HepG2 (cell line): ENCODE results near the gene ACER3. TPM values are rescaled to one million over a fixed set of nuclear protein-coding genes. Genes with fewer than 3 reads are reported as not detected.

Experiments used
- ATAC-seq: fragments of 200-7000 bp; cut with Tn5 transposase; 3 replicates; pipeline ENCODE4 v1.9.1; 2020; ENCODE audit warnings: mild to moderate bottlenecking, moderate library complexity
- BruUV-seq: library from RNA; stranded (reverse); fragments of 400-500 nt; replicated peaks from 2 replicates; lab custom pipeline; 2021; lab: Mats Ljungman, UMichigan
- CTCF ChIA-PET: fragments of 300-600 bp; formaldehyde crosslinking; extraction: SDS; loops from one replicate; lab custom pipeline; 2021; ENCODE audit warnings: low total read pairs, inconsistent platforms, low intra/inter-chr PET ratio; lab: Yijun Ruan, JAX
- POLR2A ChIA-PET: fragments of 350-600 bp; sonication (Branson Sonifier 250); formaldehyde crosslinking; loops from one replicate; lab custom pipeline; 2020; ENCODE audit warnings: antibody characterized with exemption, inconsistent platforms; lab: Yijun Ruan, JAX
- DNase-seq: peaks from one replicate; pipeline ENCODE4 v3.0.0-alpha.2; 2015; ENCODE audit warnings: low spot score
- FAIRE-seq: peaks from 3 replicates; lab custom pipeline; 2011; peaks lifted over from hg19 to GRCh38; lab: Jason Lieb, UNC
- H2AFZ ChIP-seq: one replicate; pipeline ENCODE4 v1.6.1; 2011; ENCODE audit warnings: low read length, inconsistent platforms
- H3K27ac ChIP-seq: fragments of 300-600 bp; 3 replicates; pipeline ENCODE4 v1.8.0; 2011; ENCODE audit warnings: mixed run types, mild to moderate bottlenecking, mixed read lengths, low read length, inconsistent platforms; ENCODE audit not compliant: insufficient read depth; ENCODE audit errors: extremely low read length
- H3K27me3 ChIP-seq, 2 experiments: fragments of 200-600 bp in 1 of 2; 2 replicates in 1 of 2; 3 replicates in 1 of 2; pipeline versions ENCODE4 v1.6.0 to v1.8.0; 2011; ENCODE audit warnings: low read length in 2 of 2, mild to moderate bottlenecking in 2 of 2, moderate library complexity in 2 of 2, inconsistent platforms in 1 of 2; ENCODE audit not compliant: insufficient read depth in 2 of 2, control insufficient read depth in 1 of 2
- H3K36me3 ChIP-seq, 2 experiments: fragments of 200-600 bp in 1 of 2; replicated peaks in 1 of 2; 2 replicates in 1 of 2; 3 replicates in 1 of 2; pipeline versions ENCODE4 v1.5.1 to v1.8.0; 2011; ENCODE audit warnings: low read length in 2 of 2, inconsistent platforms in 1 of 2; ENCODE audit not compliant: insufficient read depth in 2 of 2, control insufficient read depth in 1 of 2
- H3K4me1 ChIP-seq: 2 replicates; pipeline ENCODE4 v1.5.1; 2012; ENCODE audit warnings: low read length, inconsistent platforms; ENCODE audit not compliant: insufficient read depth
- H3K4me2 ChIP-seq: 2 replicates; pipeline ENCODE4 v1.6.0; 2011; ENCODE audit warnings: low read depth, low read length, inconsistent platforms
- H3K4me3 ChIP-seq, 3 experiments: fragments of 200-600 bp in 1 of 3; sonication (generic), shearing (Covaris generic) in 1 of 3; replicated peaks in 1 of 3; 2 replicates each; pipeline ENCODE4 v1.5.1; 2011 to 2016; ENCODE audit warnings: low read length in 3 of 3, inconsistent platforms in 2 of 3, low read depth in 2 of 3, mild to moderate bottlenecking in 2 of 3, control low read depth in 1 of 3, mixed read lengths in 1 of 3; ENCODE audit not compliant: insufficient read depth in 1 of 3
- H3K79me2 ChIP-seq: one replicate; pipeline ENCODE4 v1.6.1; 2011; ENCODE audit warnings: low read length, inconsistent platforms; ENCODE audit not compliant: insufficient read depth
- H3K9ac ChIP-seq: 2 replicates; pipeline ENCODE4 v1.6.0; 2011; ENCODE audit warnings: mild to moderate bottlenecking, low read depth, low read length, inconsistent platforms; ENCODE audit not compliant: insufficient read depth
- H3K9me3 ChIP-seq: 2 replicates; pipeline ENCODE4 v1.5.1; 2012; ENCODE audit warnings: mild to moderate bottlenecking, low read length
- H4K20me1 ChIP-seq: 2 replicates; pipeline ENCODE4 v1.6.0; 2011; ENCODE audit warnings: inconsistent platforms, mild to moderate bottlenecking, low read length, moderate library complexity; ENCODE audit not compliant: insufficient read depth
- GTF3A ChIP-seq: sonication (generic); formaldehyde crosslinking; conservative IDR thresholded peaks from 2 replicates; pipeline ENCODE4 v1.4.0; 2020; ENCODE audit warnings: mild to moderate bottlenecking, missing genetic modification reagents
- HNF1B ChIP-seq: sonication (generic); formaldehyde crosslinking; IDR thresholded peaks from 2 replicates; pipeline ENCODE4 v1.5.1; 2020; ENCODE audit warnings: mild to moderate bottlenecking, moderate library complexity, missing genetic modification reagents
- KLF12 ChIP-seq: sonication (generic); formaldehyde crosslinking; IDR thresholded peaks from 2 replicates; pipeline ENCODE4 v1.4.0; 2020; ENCODE audit warnings: missing genetic modification reagents, borderline replicate concordance
- PAF1 ChIP-seq: IDR thresholded peaks from 2 replicates; pipeline ENCODE4 v1.6.1; 2016; ENCODE audit warnings: missing genetic modification reagents, missing compliant biosample characterization
- SRSF1 ChIP-seq: fragments of 200-400 bp; formaldehyde crosslinking; optimal IDR thresholded peaks from 2 replicates; pipeline ENCODE3; 2017; ENCODE audit warnings: mild to moderate bottlenecking, low read depth, low read length, moderate library complexity
- ZNF407 ChIP-seq: sonication (generic); formaldehyde crosslinking; IDR thresholded peaks from one replicate; pipeline ENCODE4 v1.5.1; 2020; ENCODE audit warnings: mild to moderate bottlenecking, missing genetic modification reagents; ENCODE audit errors: not compliant biosample characterization
- ZNF790 ChIP-seq: sonication (generic); formaldehyde crosslinking; IDR thresholded peaks from 2 replicates; pipeline ENCODE4 v1.8.0; 2022; ENCODE audit warnings: missing genetic modification reagents, mild to moderate bottlenecking, borderline replicate concordance
- ZSCAN22 ChIP-seq: sonication (generic); formaldehyde crosslinking; IDR thresholded peaks from 2 replicates; pipeline ENCODE4 v1.4.0; 2020; ENCODE audit warnings: mild to moderate bottlenecking, missing genetic modification reagents
- WGBS: methylation state at CpG from one replicate; pipeline ENCODE4 v1.1.6; 2017; ENCODE audit warnings: low lambda C conversion rate; 5-methylcytosine and 5-hydroxymethylcytosine counted together
- in situ Hi-C: cut with HindIII; loops from 2 replicates; pipeline ENCODE4 v1.10.0; 2017; ENCODE audit warnings: low pct_unique_long_range_greater_than_20kb; ENCODE audit not compliant: extremely low pct_ligation_motif_present
- intact Hi-C: fragments of 100-400 bp; cut with micrococcal nuclease; formaldehyde crosslinking; loops from one replicate; pipeline ENCODE4 v1.10.0; 2022; ENCODE audit not compliant: unreplicated experiment
- polyA plus RNA-seq, 8 experiments: library from polyadenylated mRNA; depleted of rRNA in 3 of 8; stranded (reverse) in 7 of 8; unstranded in 1 of 8; fragments of >200 nt; fragmentation: Illumina TruSeq in 4 of 8; extraction: Trizol in 4 of 8; gene quantifications; 2 replicates each; pipeline versions ENCODE4 v1.2.1 to v1.2.3, GENCODE V29; 2011 to 2016; ENCODE audit warnings: low read depth in 4 of 8, missing spikeins in 1 of 8, mixed read lengths in 1 of 8; ENCODE audit not compliant: insufficient read depth in 1 of 8
- total RNA-seq, 5 experiments: library from RNA; depleted of rRNA; stranded (reverse); fragments of >200 nt; fragmentation: Illumina TruSeq; extraction: Trizol; gene quantifications; 2 replicates each; pipeline ENCODE4 v1.2.3, GENCODE V29; 2016; ENCODE audit warnings: low read depth in 1 of 5

ACER3 gene
- total and polyA plus RNA-seq, 2 of the 13 experiments (the other 11 are each of a cell fraction or from before 2014, with no cell fraction given): 6.0 to 9.8 TPM

- ChIA-PET CTCF (no interaction called here), POLR2A (no interaction called here)
- H3K9me3 ChIP-seq: no peaks in the 10 kb centered on the region
- H3K27me3 ChIP-seq: no peaks in the 10 kb centered on the region
- peaks cover 14% of the 10 kb centered on the region for H3K4me1 ChIP-seq
- H3K4me3 ChIP-seq: no peak overlapping the region
- H3K79me2 ChIP-seq: no peaks in the 10 kb centered on the region
- no peak overlapping the region for H2AFZ ChIP-seq
- H3K27ac ChIP-seq: no peak overlapping the region
- no peaks in the 10 kb centered on the region for H3K36me3 ChIP-seq
- ATAC-seq (no peak), FAIRE-seq (no peak), DNase-seq (no peak)
- WGBS: 97% methylated on average over 1 of the region's 1 CpG
- no peak overlapping the region for H3K4me2 ChIP-seq
- no peak overlapping the region for H3K9ac ChIP-seq
- TF ChIP-seq SRSF1 (no peak), ZNF790 (CRISPR knock-in tag) (no peak), ZNF407 (no peak), KLF12 (CRISPR knock-in tag) (no peak), GTF3A (CRISPR knock-in tag) (no peak), PAF1 (CRISPR knock-in tag) (no peak), ZSCAN22 (CRISPR knock-in tag) (no peak), HNF1B (CRISPR knock-in tag) (no peak)
- H4K20me1 ChIP-seq: no peaks in the 10 kb centered on the region
- in situ Hi-C loops: no loop called here
- BruUV-seq: no TSS peak
- intact Hi-C loops: no loop called here
Observed at GRCh38 chr11:76984743-76985142, 124.0 kb downstream of the ACER3 start.
